Endothelial cell of umbilical vein (primary cell): Measurements from ENCODE around the gene RPL38.

Experiments used
- EZH2 ChIP-seq: IDR thresholded peaks from 2 replicates; pipeline ENCODE4 v1.6.1; 2012; ENCODE audit warnings: borderline replicate concordance, low read depth, mild to moderate bottlenecking, moderate library complexity, low read length, inconsistent platforms; ENCODE audit not compliant: severe bottlenecking
- JUN ChIP-seq: IDR thresholded peaks from 2 replicates; pipeline ENCODE4 v1.6.1; 2011; ENCODE audit warnings: borderline replicate concordance, low read depth; ENCODE audit not compliant: insufficient read length, insufficient read depth
- MAX ChIP-seq: IDR thresholded peaks from 2 replicates; pipeline ENCODE4 v1.6.1; 2011; ENCODE audit not compliant: insufficient read depth, insufficient read length
- POLR2A ChIP-seq: IDR thresholded peaks from 2 replicates; pipeline ENCODE4 v1.6.1; 2012; ENCODE audit warnings: low read depth, mild to moderate bottlenecking, control low read depth, low read length

- TF ChIP-seq EZH2 (no peak), POLR2A (no peak), JUN (no peak), MAX (no peak)
Observed at GRCh38 chr17:74159226-74159840, 44.1 kb upstream of the RPL38 start.
